GM18870 (cell line): ENCODE measurements around the gene TUBB6.
A peak's percentile ranks its signal among the peaks of the same experiment; 100 is the strongest.

Source experiments
- ATAC-seq: cut with Tn5 transposase; IDR thresholded peaks from one replicate; pipeline ENCODE4 v1.9.1; 2021; ENCODE audit warnings: moderate library complexity; ENCODE audit not compliant: unreplicated experiment

Gene TUBB6

GRCh38 chr18:12307701-12308385 lies at the start of gene TUBB6:
Gene TUBB6 (plus strand): TSS chr18:12308241. CDS start chr18:12308293, 52 bp downstream.
- ATAC-seq = no peak

GRCh38 chr18:12258719-12259705 lies 49.0 kb upstream of the TUBB6 start:
- no peak for ATAC-seq

GRCh38 chr18:12262748-12263147 lies 45.3 kb upstream of the TUBB6 start:
- no peak for ATAC-seq

- no peak for ATAC-seq
Observed at GRCh38 chr18:12264864-12265263, 43.2 kb upstream of the TUBB6 start.

GRCh38 chr18:12271376-12272235 lies 36.4 kb upstream of the TUBB6 start:
- ATAC-seq = peak; percentile 63

- ATAC-seq = no peak
Observed at GRCh38 chr18:12274793-12275192, 33.2 kb upstream of the TUBB6 start.

- no peak for ATAC-seq
Observed at GRCh38 chr18:12276736-12277554, 31.1 kb upstream of the TUBB6 start.

GRCh38 chr18:12278215-12278671 lies 29.8 kb upstream of the TUBB6 start:
- no peak for ATAC-seq

- no peak for ATAC-seq
Observed at GRCh38 chr18:12278741-12279682, 29.0 kb upstream of the TUBB6 start.

GRCh38 chr18:12279781-12280531 lies 28.1 kb upstream of the TUBB6 start:
- ATAC-seq = no peak

- ATAC-seq = no peak
Observed at GRCh38 chr18:12281861-12282260, 26.2 kb upstream of the TUBB6 start.

GRCh38 chr18:12282442-12283039 lies 25.5 kb upstream of the TUBB6 start:
- ATAC-seq = no peak

- no peak for ATAC-seq
Observed at GRCh38 chr18:12283256-12283655, 24.8 kb upstream of the TUBB6 start.

- no peak for ATAC-seq
Observed at GRCh38 chr18:12283666-12284065, 24.4 kb upstream of the TUBB6 start.

- no peak for ATAC-seq
Observed at GRCh38 chr18:12287131-12287681, 20.8 kb upstream of the TUBB6 start.

- ATAC-seq = no peak
Observed at GRCh38 chr18:12287684-12288402, 20.2 kb upstream of the TUBB6 start.

- no peak for ATAC-seq
Observed at GRCh38 chr18:12288403-12288755, 19.7 kb upstream of the TUBB6 start.
